Fibroblast of skin of left quadriceps (primary cell): Measurements from ENCODE around the gene FBRSL1.
"Not testable (repeated sequence)": the region's sequence is repeated elsewhere in the genome, so short reads cannot be mapped to it uniquely, and the experiment has no call there.

Experiments used
- DNase-seq, 2 experiments: peaks; one replicate each; pipeline ENCODE4 v3.0.0-alpha.2; 2013; ENCODE audit warnings: low read depth in 2 of 2

Gene FBRSL1

GRCh38 chr12:132489602-132490266, at the start of gene FBRSL1:
FBRSL1 (plus strand) TSS chr12:132490151.
- peak; percentile 62 to 65 for DNase-seq

- DNase-seq, result not testable (repeated sequence)
These were observed 49.5 kb upstream of the FBRSL1 start for GRCh38 chr12:132440420-132440819.

- no peak for DNase-seq
These were observed 47.8 kb upstream of the FBRSL1 start for GRCh38 chr12:132441871-132442863.

GRCh38 chr12:132443091-132443490, 46.9 kb upstream of the FBRSL1 start:
- no peak for DNase-seq

GRCh38 chr12:132444283-132444682, 45.7 kb upstream of the FBRSL1 start:
- DNase-seq, result no peak

GRCh38 chr12:132444957-132445883, 44.7 kb upstream of the FBRSL1 start:
- no peak for DNase-seq

- peak; percentile 25 to 30 for DNase-seq
These were observed 43.9 kb upstream of the FBRSL1 start for GRCh38 chr12:132445884-132446632.

GRCh38 chr12:132446633-132447326, 43.2 kb upstream of the FBRSL1 start:
- no peak for DNase-seq

GRCh38 chr12:132447327-132447720, 42.6 kb upstream of the FBRSL1 start:
- no peak for DNase-seq

- DNase-seq, result no peak
These were observed 42.1 kb upstream of the FBRSL1 start for GRCh38 chr12:132447731-132448462.

GRCh38 chr12:132448463-132448820, 41.5 kb upstream of the FBRSL1 start:
- DNase-seq, result no peak

- DNase-seq, result no peak
These were observed 40.2 kb upstream of the FBRSL1 start for GRCh38 chr12:132449565-132450417.

- DNase-seq, result no peak
These were observed 39.4 kb upstream of the FBRSL1 start for GRCh38 chr12:132450418-132451171.

GRCh38 chr12:132451172-132451835, 38.6 kb upstream of the FBRSL1 start:
- DNase-seq, result no peak

- no peak for DNase-seq
These were observed 38.1 kb upstream of the FBRSL1 start for GRCh38 chr12:132451836-132452195.

GRCh38 chr12:132452596-132453350, 37.2 kb upstream of the FBRSL1 start:
- no peak for DNase-seq
